ENCODE results near the gene SDHAF2.

Gene SDHAF2

DNA sequence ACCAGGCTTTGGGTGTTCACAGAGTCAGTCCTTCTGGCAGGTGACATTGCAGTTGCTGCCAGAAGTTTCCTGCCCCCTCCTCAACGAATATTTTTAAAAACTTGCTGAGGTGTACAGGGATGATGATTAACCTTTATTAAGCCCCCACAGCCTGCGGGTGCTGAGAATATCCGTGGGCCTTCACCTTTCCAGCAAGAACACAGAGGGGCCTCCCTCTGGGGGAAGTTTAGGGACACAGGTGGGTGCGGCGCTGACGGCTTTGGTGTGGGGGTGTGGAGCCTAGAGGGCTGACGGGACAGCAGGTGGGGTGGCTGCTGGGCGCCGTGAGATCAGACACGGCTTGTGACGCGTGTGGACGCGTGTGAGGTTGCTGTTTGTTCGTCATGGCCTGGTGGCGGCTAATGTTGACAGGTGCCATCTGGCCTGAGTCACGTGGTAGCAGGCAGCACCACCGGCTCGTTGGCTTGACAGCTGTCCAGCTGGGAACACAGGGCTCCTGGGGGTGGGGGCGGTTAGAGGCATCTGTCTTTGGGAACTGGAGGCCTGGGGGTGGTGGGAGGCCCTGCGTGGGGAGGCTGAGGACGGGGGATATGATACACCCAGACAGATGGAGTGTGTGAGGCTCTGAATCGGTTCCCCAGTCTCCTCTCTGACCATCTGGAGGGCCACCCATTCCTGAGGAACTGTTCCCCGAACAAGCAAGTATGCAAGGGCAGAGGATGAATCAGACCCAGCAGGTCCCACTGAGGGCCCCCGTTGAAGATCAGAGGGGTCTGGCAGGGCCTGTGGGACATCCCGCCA lies 66.1 kb downstream of the SDHAF2 start:
- no peak for TF ChIP-seq CSRNP3 (CRISPR knock-in tag; IDR thresholded peaks at IDR 0.05)
- no peak for TF ChIP-seq ISL1 (CRISPR knock-in tag; IDR thresholded peaks at IDR 0.05)
- no peak for TF ChIP-seq CREB5 (CRISPR knock-in tag; IDR thresholded peaks at IDR 0.05; ENCODE audit: low read depth)
- no peak for TF ChIP-seq OSR1 (CRISPR knock-in tag; IDR thresholded peaks at IDR 0.05)
- TF ChIP-seq ESRRG (CRISPR knock-in tag; IDR thresholded peaks at IDR 0.05): no peak
- TF ChIP-seq POU6F1 (CRISPR knock-in tag; IDR thresholded peaks at IDR 0.05; ENCODE audit: borderline replicate concordance, low read depth): no peak
- no peak for TF ChIP-seq ZNF70 (CRISPR knock-in tag; IDR thresholded peaks at IDR 0.05)
- TF ChIP-seq ZFP3 (CRISPR knock-in tag; IDR thresholded peaks at IDR 0.05): no peak
- TF ChIP-seq ZFP30 (CRISPR knock-in tag; IDR thresholded peaks at IDR 0.05): no peak
- TF ChIP-seq ZNF565 (CRISPR knock-in tag; conservative IDR thresholded peaks at IDR 0.05; ENCODE audit: low read depth): no peak
- TF ChIP-seq ARNTL (CRISPR knock-in tag; IDR thresholded peaks at IDR 0.05; ENCODE audit: borderline replicate concordance, low read depth): no peak
- TF ChIP-seq GLIS3 (CRISPR knock-in tag; IDR thresholded peaks at IDR 0.05): no peak
- TF ChIP-seq CSDC2 (CRISPR knock-in tag; IDR thresholded peaks at IDR 0.05): no peak
- no peak for TF ChIP-seq PPARA (CRISPR knock-in tag; IDR thresholded peaks at IDR 0.05; ENCODE audit: borderline replicate concordance)
- no peak for TF ChIP-seq TOX (CRISPR knock-in tag; IDR thresholded peaks at IDR 0.05; ENCODE audit: borderline replicate concordance)
- no peak for ATAC-seq

All from SK-N-SH treated with all-trans-retinoic acid at 6 μM for 48 hours (cell line).